ENCODE data around the gene NFX1.

DNA sequence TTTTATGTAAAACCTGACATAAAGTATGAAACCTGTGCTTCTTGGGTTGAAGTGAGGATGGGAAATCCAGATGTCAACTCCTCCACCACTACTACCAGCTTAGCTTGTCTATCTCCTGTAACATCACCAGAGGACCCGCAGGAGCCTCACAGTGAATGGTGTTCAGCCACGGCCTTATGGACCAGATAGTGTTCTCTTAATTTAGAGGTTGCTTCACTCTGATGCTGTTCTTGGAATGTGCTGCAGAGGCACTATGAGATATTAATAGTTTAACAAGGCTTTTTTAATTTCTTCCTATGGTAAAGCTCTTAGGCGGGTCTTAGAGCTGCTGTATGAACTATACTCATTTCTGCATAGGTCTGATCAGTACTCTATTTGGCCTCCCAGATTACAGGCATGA is 27.9 kb downstream of the NFX1 start:
- TF ChIP-seq, protein P1, sequence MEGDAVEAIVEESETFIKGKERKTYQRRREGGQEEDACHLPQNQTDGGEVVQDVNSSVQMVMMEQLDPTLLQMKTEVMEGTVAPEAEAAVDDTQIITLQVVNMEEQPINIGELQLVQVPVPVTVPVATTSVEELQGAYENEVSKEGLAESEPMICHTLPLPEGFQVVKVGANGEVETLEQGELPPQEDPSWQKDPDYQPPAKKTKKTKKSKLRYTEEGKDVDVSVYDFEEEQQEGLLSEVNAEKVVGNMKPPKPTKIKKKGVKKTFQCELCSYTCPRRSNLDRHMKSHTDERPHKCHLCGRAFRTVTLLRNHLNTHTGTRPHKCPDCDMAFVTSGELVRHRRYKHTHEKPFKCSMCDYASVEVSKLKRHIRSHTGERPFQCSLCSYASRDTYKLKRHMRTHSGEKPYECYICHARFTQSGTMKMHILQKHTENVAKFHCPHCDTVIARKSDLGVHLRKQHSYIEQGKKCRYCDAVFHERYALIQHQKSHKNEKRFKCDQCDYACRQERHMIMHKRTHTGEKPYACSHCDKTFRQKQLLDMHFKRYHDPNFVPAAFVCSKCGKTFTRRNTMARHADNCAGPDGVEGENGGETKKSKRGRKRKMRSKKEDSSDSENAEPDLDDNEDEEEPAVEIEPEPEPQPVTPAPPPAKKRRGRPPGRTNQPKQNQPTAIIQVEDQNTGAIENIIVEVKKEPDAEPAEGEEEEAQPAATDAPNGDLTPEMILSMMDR (IDR thresholded peaks at IDR 0.05) = no peak
- TF ChIP-seq POLR2A (IDR thresholded peaks at IDR 0.05) = no peak
- no peak for TF ChIP-seq POLR2AphosphoS5 (IDR thresholded peaks at IDR 0.05)
- no peak for TF ChIP-seq EP300 (IDR thresholded peaks at IDR 0.05)

All from upper lobe of left lung (tissue), 4 donors.